Mesothelial cell of epicardium (in vitro differentiated cells): ENCODE data around the gene PAOX. TPM values are rescaled to one million over a fixed set of nuclear protein-coding genes. Genes with fewer than 3 reads are reported as not detected.

Experiments used
- DNase-seq, 2 experiments: peaks; one replicate each; pipeline ENCODE4 v3.0.0; 2021; ENCODE audit warnings: low spot score in 2 of 2; ENCODE audit not compliant: unreplicated experiment in 2 of 2
- H3K27ac Mint-ChIP-seq: 2 replicates; pipeline ENCODE4 v1.8.0; 2021; ENCODE audit warnings: mixed read lengths
- H3K27me3 Mint-ChIP-seq: 2 replicates; pipeline ENCODE4 v1.8.0; 2021; ENCODE audit warnings: low read depth, mixed read lengths
- H3K36me3 Mint-ChIP-seq: 2 replicates; pipeline ENCODE4 v1.8.0; 2021; ENCODE audit warnings: mixed read lengths
- H3K4me1 Mint-ChIP-seq: 2 replicates; pipeline ENCODE4 v1.8.0; 2021; ENCODE audit warnings: mixed read lengths
- H3K4me3 Mint-ChIP-seq: 2 replicates; pipeline ENCODE4 v1.8.0; 2021; ENCODE audit warnings: mild to moderate bottlenecking, moderate library complexity, mixed read lengths
- H3K9me3 Mint-ChIP-seq: 2 replicates; pipeline ENCODE4 v1.8.0; 2021; ENCODE audit warnings: mixed read lengths
- CTCF ChIP-seq: fragments of 200-600 bp; sonication (generic); IDR thresholded peaks from one replicate; pipeline ENCODE4 v1.5.0; 2021; ENCODE audit warnings: antibody characterized with exemption; ENCODE audit not compliant: unreplicated experiment
- total RNA-seq: library from RNA; stranded (reverse); gene quantifications from 3 replicates; pipeline ENCODE4 v1.2.1, GENCODE V29; 2021

Gene PAOX
- total RNA-seq: 7.5 to 9.5 TPM (median 8.0 TPM) in 3 replicates

GRCh38 chr10:133379152-133379800 lies at the start of gene PAOX:
Gene PAOX, plus strand, starts transcription at chr10:133379262. Its CDS starts 55 bp downstream, at chr10:133379317.
- peaks cover 8% of the 10 kb centered on the region for H3K36me3 Mint-ChIP-seq
- no peaks in the 10 kb centered on the region for H3K4me1 Mint-ChIP-seq
- no peak for TF ChIP-seq CTCF
- H3K4me3 Mint-ChIP-seq: peak within 1 kb of the TSS; percentile 74
- DNase-seq: peak in 1 of 2 experiments; percentile 59
- no peaks in the 10 kb centered on the region for H3K9me3 Mint-ChIP-seq
- peak within 1 kb of the TSS; percentile 25 for H3K27ac Mint-ChIP-seq
- H3K27me3 Mint-ChIP-seq: peaks cover 11% of the 10 kb centered on the region

- no peaks in the 10 kb centered on the region for H3K36me3 Mint-ChIP-seq
- H3K4me3 Mint-ChIP-seq: peak overlapping the region; percentile 36
- no peak overlapping the region for H3K27ac Mint-ChIP-seq
- H3K9me3 Mint-ChIP-seq: peaks cover 5% of the 10 kb centered on the region
- peak; percentile 90 for TF ChIP-seq CTCF
- DNase-seq: peak; percentile 84 to 92
- peaks cover 18% of the 10 kb centered on the region for H3K4me1 Mint-ChIP-seq
- peaks cover 81% of the 10 kb centered on the region for H3K27me3 Mint-ChIP-seq
These were observed 49.4 kb upstream of the PAOX start for GRCh38 chr10:133329491-133330202.

- Mint-ChIP-seq H3K4me3 (no peak overlapping the region), H3K9me3 (peaks cover 5% of the 10 kb centered on the region), H3K36me3 (no peaks in the 10 kb centered on the region), H3K4me1 (peaks cover 10% of the 10 kb centered on the region), H3K27me3 (peaks cover 66% of the 10 kb centered on the region), H3K27ac (no peak overlapping the region)
- DNase-seq: no peak
- no peak for TF ChIP-seq CTCF
These were observed 45.9 kb upstream of the PAOX start for GRCh38 chr10:133332936-133333699.

GRCh38 chr10:133334503-133335245 lies 44.4 kb upstream of the PAOX start:
- TF ChIP-seq CTCF: no peak
- Mint-ChIP-seq H3K9me3 (peaks cover 5% of the 10 kb centered on the region), H3K36me3 (no peaks in the 10 kb centered on the region), H3K27ac (no peak overlapping the region), H3K4me1 (peaks cover 5% of the 10 kb centered on the region), H3K27me3 (peaks cover 52% of the 10 kb centered on the region), H3K4me3 (peak overlapping the region; percentile 66)
- no peak for DNase-seq

- peaks cover 3% of the 10 kb centered on the region for H3K4me1 Mint-ChIP-seq
- H3K4me3 Mint-ChIP-seq: peak overlapping the region; percentile 25
- peaks cover 5% of the 10 kb centered on the region for H3K9me3 Mint-ChIP-seq
- DNase-seq: peak in 1 of 2 experiments; percentile 75
- TF ChIP-seq CTCF: no peak
- peaks cover 47% of the 10 kb centered on the region for H3K27me3 Mint-ChIP-seq
- H3K36me3 Mint-ChIP-seq: no peaks in the 10 kb centered on the region
- no peak overlapping the region for H3K27ac Mint-ChIP-seq
These were observed 43.6 kb upstream of the PAOX start for GRCh38 chr10:133335246-133336117.
